Uterus (tissue), 4 donors: ENCODE data around the gene NFE2L2. TPM values are rescaled to one million over a fixed set of nuclear protein-coding genes. Genes with fewer than 3 reads are reported as not detected.

Experiments
- DNase-seq, 2 donors: peaks; one replicate each; pipeline ENCODE4 v3.0.0-alpha.2; 2019 to 2020
- H3K27ac ChIP-seq, 2 donors: fragments of 200-600 bp; sonication (generic); 1 replicate in 1 of 2; 2 replicates in 1 of 2; pipeline ENCODE4 v1.5.1; 2016 to 2018
- H3K27me3 ChIP-seq, 2 donors: fragments of 200-600 bp; sonication (generic); one replicate each; pipeline ENCODE4 v1.5.1; 2018 to 2019; ENCODE audit warnings: control low read depth in 1 of 2
- H3K36me3 ChIP-seq, 2 donors: fragments of 200-600 bp; sonication (generic); one replicate each; pipeline ENCODE4 v1.5.1; 2019; ENCODE audit warnings: control low read depth in 1 of 2
- H3K4me1 ChIP-seq, 2 donors: fragments of 200-600 bp; sonication (generic); one replicate each; pipeline ENCODE4 v1.5.1; 2018 to 2019; ENCODE audit warnings: control low read depth in 1 of 2
- H3K4me3 ChIP-seq, 2 donors: fragments of 200-600 bp; sonication (generic); 1 replicate in 1 of 2; 2 replicates in 1 of 2; pipeline ENCODE4 v1.5.1; 2018 to 2019; ENCODE audit warnings: mild to moderate bottlenecking in 1 of 2
- H3K9me3 ChIP-seq, 2 donors: fragments of 200-600 bp; sonication (generic); one replicate each; pipeline ENCODE4 v1.5.1; 2019; ENCODE audit warnings: control low read depth in 1 of 2
- POLR2A ChIP-seq, 2 donors: fragments of 450-650 bp; IDR thresholded peaks; one replicate each; pipeline ENCODE4 v1.6.1; 2016; ENCODE audit warnings: antibody characterized with exemption in 2 of 2, mild to moderate bottlenecking in 1 of 2, moderate library complexity in 1 of 2
- intact Hi-C: fragments of 100-400 bp; cut with DNase I; formaldehyde crosslinking; loops from one replicate; pipeline ENCODE4 v1.15.1; 2023; ENCODE audit warnings: low total_unique reads
- total RNA-seq, 4 donors: library from RNA; depleted of rRNA in 3 of 4; stranded (reverse); fragments of >200 nt in 3 of 4; gene quantifications; one replicate each; pipeline versions ENCODE4 v1.1.0 to v1.2.4, GENCODE V29; 2014 to 2023
- TF ChIP-seq, protein P1 (sequence below), 4 experiments: fragments of 200-600 bp in 2 of 4; fragments of 450-650 bp in 2 of 4; sonication (generic) in 2 of 4; IDR thresholded peaks; one replicate each; pipeline ENCODE4 v1.5.1; 2016 to 2019; ENCODE audit warnings: antibody characterized with exemption in 4 of 4, mild to moderate bottlenecking in 2 of 4, moderate library complexity in 1 of 4
- donor health status: DM: yes; HTN: yes; CAD: no.

Gene NFE2L2
- total RNA-seq, 4 donors from 2014 or later: 53.0 to 148 (median 90.0) TPM

DNA sequence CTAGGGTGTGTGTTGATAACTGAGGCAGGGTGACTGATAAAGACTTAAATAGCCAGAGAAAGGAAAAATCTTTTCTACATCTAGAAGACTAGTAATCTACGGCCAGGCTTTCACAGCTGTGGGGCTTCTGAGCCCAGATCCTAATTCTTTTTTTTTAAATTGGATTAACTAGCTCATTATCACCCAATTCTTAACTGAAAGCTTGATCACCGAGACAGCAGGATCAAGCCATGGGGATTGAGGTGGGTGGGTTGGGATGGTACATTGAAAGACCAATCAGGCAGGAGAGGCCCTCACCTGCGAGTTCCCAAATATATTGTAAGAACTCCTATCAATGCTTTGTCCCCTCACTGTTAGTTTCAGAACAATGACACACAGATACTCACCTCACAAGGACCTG, 20.0 kb upstream of the NFE2L2 start:
- Histone ChIP-seq H3K36me3 (no peaks in the 10 kb centered on the region), H3K27ac (no peak overlapping the region), H3K4me3 (no peak overlapping the region), H3K9me3 (no peaks in the 10 kb centered on the region), H3K27me3 (no peaks in the 10 kb centered on the region), H3K4me1 (no peaks in the 10 kb centered on the region)
- intact Hi-C loops: no loop called here
- TF ChIP-seq POLR2A (IDR thresholded peaks at IDR 0.05): no peak
- TF ChIP-seq, protein P1, sequence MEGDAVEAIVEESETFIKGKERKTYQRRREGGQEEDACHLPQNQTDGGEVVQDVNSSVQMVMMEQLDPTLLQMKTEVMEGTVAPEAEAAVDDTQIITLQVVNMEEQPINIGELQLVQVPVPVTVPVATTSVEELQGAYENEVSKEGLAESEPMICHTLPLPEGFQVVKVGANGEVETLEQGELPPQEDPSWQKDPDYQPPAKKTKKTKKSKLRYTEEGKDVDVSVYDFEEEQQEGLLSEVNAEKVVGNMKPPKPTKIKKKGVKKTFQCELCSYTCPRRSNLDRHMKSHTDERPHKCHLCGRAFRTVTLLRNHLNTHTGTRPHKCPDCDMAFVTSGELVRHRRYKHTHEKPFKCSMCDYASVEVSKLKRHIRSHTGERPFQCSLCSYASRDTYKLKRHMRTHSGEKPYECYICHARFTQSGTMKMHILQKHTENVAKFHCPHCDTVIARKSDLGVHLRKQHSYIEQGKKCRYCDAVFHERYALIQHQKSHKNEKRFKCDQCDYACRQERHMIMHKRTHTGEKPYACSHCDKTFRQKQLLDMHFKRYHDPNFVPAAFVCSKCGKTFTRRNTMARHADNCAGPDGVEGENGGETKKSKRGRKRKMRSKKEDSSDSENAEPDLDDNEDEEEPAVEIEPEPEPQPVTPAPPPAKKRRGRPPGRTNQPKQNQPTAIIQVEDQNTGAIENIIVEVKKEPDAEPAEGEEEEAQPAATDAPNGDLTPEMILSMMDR (IDR thresholded peaks at IDR 0.05): no peak
- DNase-seq: no peak

DNA sequence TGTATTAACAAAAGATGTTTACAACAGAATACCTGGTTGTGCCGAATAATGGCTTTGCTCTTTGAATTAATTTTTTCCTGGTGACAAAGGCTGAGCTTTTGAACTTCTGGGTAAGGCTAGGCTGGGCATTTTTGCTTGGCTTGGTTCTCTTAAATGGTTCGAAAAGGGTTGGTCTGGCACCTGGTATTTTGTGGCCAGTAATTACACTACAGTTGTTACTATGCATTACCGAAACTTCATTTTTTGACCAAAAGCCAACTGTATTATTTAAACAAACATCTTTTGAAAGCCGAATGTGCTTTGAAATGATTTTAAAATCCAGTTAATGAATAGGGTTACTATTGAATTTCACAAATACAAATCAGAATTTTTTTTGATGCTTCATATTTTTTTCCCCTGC, 19.4 kb upstream of the NFE2L2 start:
- DNase-seq: no peak
- no peak overlapping the region for H3K27ac ChIP-seq
- TF ChIP-seq POLR2A (IDR thresholded peaks at IDR 0.05): no peak
- TF ChIP-seq, protein P1 (IDR thresholded peaks at IDR 0.05): no peak
- no peaks in the 10 kb centered on the region for H3K9me3 ChIP-seq
- no peaks in the 10 kb centered on the region for H3K4me1 ChIP-seq
- no peaks in the 10 kb centered on the region for H3K27me3 ChIP-seq
- intact Hi-C loops: no loop called here
- no peak overlapping the region for H3K4me3 ChIP-seq
- H3K36me3 ChIP-seq: no peaks in the 10 kb centered on the region

DNA sequence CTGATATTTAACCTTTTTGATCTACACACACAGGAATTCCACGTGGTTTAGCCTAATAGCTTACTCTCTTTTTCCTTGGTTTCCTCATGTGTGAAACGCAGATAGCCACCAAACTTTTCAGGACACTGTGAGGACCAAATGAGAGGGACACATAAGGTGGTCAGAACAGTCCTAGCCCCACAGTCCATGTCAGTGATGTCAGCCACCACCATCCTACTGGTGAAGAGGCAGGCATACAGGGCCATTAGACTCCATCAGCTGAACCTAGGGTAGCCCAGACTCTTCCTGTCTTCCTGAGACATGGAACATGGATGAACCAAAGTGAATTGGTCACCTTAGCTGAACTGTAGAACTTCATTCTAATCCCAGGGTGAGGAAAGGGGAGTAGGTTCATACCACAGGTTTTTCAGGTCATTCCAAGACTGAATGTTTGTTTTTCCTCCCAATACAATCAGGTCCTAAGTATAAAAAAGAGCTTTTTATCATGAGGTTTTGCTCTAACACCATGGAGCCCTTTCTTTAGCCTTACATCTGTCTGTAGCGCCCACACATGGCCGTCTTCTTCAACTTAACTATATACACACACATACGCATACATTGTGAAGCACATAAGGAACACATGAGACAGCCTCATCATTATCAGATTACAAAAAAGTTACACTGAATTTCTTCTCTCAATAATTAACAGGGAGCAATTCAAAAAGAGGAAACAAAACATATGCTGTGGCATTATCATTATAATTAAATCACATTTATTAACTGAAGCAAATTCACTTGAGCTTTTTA, 18.5 kb upstream of the NFE2L2 start:
- H3K27ac ChIP-seq: no peak overlapping the region
- no peak for DNase-seq
- no peaks in the 10 kb centered on the region for H3K4me1 ChIP-seq
- H3K27me3 ChIP-seq: no peaks in the 10 kb centered on the region
- intact Hi-C loops: no loop called here
- no peaks in the 10 kb centered on the region for H3K9me3 ChIP-seq
- H3K36me3 ChIP-seq: no peaks in the 10 kb centered on the region
- TF ChIP-seq, protein P1 (IDR thresholded peaks at IDR 0.05): no peak
- no peak for TF ChIP-seq POLR2A (IDR thresholded peaks at IDR 0.05)
- no peak overlapping the region for H3K4me3 ChIP-seq

DNA sequence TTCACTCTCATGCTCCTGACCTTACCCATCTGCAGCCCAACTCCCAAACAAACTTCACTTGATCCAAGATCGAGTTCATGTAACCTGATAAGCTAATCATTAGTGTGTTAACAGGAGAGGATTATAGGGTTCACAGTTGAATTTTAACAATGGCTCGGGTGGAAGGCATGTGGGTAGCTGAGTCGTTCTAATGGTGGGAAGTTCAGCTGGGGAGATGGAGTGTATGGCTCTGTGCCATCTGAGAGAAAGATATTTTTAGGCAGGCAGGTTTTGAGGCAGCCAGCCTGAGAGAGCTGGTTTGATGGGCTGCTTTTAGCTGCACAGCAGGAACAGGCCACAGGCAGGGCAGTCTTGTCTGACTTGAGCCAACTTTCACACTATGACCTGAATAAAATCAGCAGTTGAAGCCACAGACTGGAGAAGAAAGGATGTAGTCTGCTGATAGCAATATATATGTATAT, 17.7 kb upstream of the NFE2L2 start:
- Histone ChIP-seq H3K27ac (no peak overlapping the region), H3K36me3 (no peaks in the 10 kb centered on the region), H3K4me1 (no peaks in the 10 kb centered on the region), H3K9me3 (no peaks in the 10 kb centered on the region), H3K27me3 (no peaks in the 10 kb centered on the region), H3K4me3 (no peak overlapping the region)
- intact Hi-C loops: no loop called here
- TF ChIP-seq POLR2A (IDR thresholded peaks at IDR 0.05): no peak
- TF ChIP-seq, protein P1 (IDR thresholded peaks at IDR 0.05): no peak
- no peak for DNase-seq

DNA sequence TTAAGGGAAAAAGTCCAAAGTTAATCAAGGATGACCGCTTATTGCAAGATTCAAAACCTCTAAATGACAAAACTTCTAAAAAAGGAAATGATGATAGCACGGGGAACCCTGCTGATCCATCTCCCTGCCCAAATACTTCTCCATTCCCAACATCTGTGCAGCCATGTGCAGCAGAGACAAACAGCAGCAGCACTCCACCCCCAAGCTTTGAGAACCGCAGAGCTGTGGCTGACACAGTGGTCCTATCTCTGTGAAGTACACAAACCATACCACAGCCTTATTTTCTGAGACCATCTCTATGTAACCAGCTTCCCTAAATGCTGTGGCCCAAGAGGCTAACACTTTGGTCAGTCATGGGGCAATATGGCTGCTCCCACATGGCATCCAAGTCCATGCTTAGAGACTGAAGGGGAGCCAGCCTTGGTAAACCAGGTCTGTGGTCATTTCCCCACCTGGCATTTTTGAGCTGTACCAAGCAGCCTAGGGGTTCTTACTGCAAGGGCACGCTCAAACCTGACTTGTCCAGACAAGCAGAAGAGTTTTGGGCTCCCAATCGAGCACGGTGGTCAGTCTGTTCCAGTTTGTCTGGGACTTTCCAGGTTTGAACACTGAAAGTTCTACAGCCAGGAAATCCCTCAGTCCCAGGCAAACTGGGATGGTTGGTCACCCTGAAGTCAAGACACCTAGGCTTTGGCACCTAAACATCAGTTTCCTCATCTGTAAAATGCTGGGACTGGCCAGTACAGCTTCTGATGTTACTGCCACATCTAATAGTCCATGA, 17.1 kb upstream of the NFE2L2 start:
- no peak overlapping the region for H3K27ac ChIP-seq
- DNase-seq: no peak
- H3K4me1 ChIP-seq: no peaks in the 10 kb centered on the region
- H3K9me3 ChIP-seq: no peaks in the 10 kb centered on the region
- TF ChIP-seq POLR2A (IDR thresholded peaks at IDR 0.05): no peak
- TF ChIP-seq, protein P1 (IDR thresholded peaks at IDR 0.05): no peak
- no peak overlapping the region for H3K4me3 ChIP-seq
- intact Hi-C loops: no loop called here
- H3K27me3 ChIP-seq: no peaks in the 10 kb centered on the region
- no peaks in the 10 kb centered on the region for H3K36me3 ChIP-seq
